ENCODE measurements around the gene VAV1. TPM values are rescaled to one million over a fixed set of nuclear protein-coding genes. Genes with fewer than 3 reads are reported as not detected.
A peak's percentile ranks its signal among the peaks of the same experiment; 100 is the strongest.

The VAV1 gene
- total and polyA plus RNA-seq, 9 of the 15 experiments (the other 6 are each of a cell fraction or from before 2014, with no cell fraction given), result 0.46 to 20.1 (median 11.1) TPM

DNA sequence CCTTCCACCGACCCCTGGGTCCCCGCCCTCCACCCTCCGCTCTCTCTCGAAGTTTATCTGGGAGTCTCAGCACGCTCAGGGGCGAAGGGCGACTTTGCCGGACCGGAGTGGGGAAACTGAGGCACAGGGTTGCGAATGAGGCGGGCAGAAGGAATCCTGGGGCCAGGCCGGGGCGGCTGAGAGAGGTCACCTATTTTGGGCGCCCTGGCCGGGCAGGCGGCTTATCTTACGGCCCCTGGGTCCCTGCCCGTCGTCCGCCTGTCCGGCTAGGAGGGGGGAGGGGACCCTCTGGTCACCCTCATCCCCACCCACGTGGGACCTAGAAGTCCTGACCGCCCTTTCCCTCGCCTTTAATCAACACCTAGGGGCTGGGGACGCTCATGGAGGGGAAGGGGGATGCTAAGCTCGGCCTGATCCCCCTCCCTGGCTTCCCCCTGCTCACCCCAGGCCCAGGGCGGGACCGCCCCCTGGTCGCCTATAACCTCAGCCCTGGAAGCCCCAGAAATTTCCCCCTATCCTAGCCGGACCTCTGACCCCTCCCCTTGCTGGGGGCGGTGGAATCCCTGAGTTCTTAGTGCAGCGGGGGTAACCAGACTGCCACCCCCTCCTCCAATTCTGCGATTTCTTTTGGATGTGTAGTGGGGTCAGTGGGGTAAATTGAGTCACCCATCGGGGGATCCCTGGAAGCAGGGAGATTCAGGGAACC lies 32.5 kb upstream of the VAV1 start (continued):
- no peak for TF ChIP-seq E4F1 (CRISPR knock-in tag; IDR thresholded peaks at IDR 0.05; ENCODE audit: borderline replicate concordance)
- no peak for TF ChIP-seq EHMT2 (IDR thresholded peaks at IDR 0.05)
- peak; percentile 24; the same call in 1 of the 2 replicates for TF ChIP-seq ATF7 (IDR thresholded peaks at IDR 0.05)
- no peak for TF ChIP-seq BHLHE40 (IDR thresholded peaks at IDR 0.05; ENCODE audit: low read length)
- no peak for TF ChIP-seq HLTF (IDR thresholded peaks at IDR 0.05)
- no peak for TF ChIP-seq MBD1 (CRISPR knock-in tag; IDR thresholded peaks at IDR 0.05)
- TF ChIP-seq, protein P1, sequence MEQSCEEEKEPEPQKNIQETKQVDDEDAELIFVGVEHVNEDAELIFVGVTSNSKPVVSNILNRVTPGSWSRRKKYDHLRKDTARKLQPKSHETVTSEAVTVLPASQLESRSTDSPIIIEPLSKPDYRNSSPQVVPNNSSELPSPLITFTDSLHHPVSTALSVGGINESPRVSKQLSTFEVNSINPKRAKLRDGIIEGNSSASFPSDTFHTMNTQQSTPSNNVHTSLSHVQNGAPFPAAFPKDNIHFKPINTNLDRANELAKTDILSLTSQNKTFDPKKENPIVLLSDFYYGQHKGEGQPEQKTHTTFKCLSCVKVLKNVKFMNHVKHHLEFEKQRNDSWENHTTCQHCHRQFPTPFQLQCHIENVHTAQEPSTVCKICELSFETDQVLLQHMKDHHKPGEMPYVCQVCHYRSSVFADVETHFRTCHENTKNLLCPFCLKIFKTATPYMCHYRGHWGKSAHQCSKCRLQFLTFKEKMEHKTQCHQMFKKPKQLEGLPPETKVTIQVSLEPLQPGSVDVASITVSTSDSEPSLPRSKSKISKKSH (CRISPR knock-in tag; IDR thresholded peaks at IDR 0.05), result no peak
- no peak for TF ChIP-seq TGIF2 (CRISPR knock-in tag; IDR thresholded peaks at IDR 0.05)
- no peak for TF ChIP-seq SP1 (CRISPR knock-in tag; IDR thresholded peaks at IDR 0.05)
- peak in 1 of 2 experiments; percentile 57; a peak in 1 of 4 replicates for TF ChIP-seq RCOR1 (IDR thresholded peaks at IDR 0.05; ENCODE audit: borderline replicate concordance in 1 of 2, low read depth in 2 of 2, low read length in 2 of 2)
- no peak for TF ChIP-seq CTCFL (IDR thresholded peaks at IDR 0.05; ENCODE audit: borderline replicate concordance, insufficient read depth, low read depth, low read length, poor library complexity, severe bottlenecking)
- peak in 1 of 2 experiments; percentile 25; a peak in 1 of 4 replicates for TF ChIP-seq KDM1A (IDR thresholded peaks at IDR 0.05)
- no peak for TF ChIP-seq CHD4 (IDR thresholded peaks at IDR 0.05; ENCODE audit: insufficient read depth, insufficient replicate concordance, low read depth, low read length, poor library complexity, severe bottlenecking)
- TF ChIP-seq, protein P2, sequence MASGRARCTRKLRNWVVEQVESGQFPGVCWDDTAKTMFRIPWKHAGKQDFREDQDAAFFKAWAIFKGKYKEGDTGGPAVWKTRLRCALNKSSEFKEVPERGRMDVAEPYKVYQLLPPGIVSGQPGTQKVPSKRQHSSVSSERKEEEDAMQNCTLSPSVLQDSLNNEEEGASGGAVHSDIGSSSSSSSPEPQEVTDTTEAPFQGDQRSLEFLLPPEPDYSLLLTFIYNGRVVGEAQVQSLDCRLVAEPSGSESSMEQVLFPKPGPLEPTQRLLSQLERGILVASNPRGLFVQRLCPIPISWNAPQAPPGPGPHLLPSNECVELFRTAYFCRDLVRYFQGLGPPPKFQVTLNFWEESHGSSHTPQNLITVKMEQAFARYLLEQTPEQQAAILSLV (tag; IDR thresholded peaks at IDR 0.05), result no peak
- TF ChIP-seq NFRKB (IDR thresholded peaks at IDR 0.05; ENCODE audit: low read depth), result no peak
- no peak for TF ChIP-seq MCM3 (IDR thresholded peaks at IDR 0.05)
- no peak for TF ChIP-seq ZNF134 (CRISPR knock-in tag; conservative IDR thresholded peaks at IDR 0.05)
- TF ChIP-seq ARID1B (IDR thresholded peaks at IDR 0.05), result peak; percentile 58
- no peak for TF ChIP-seq TEAD4 (IDR thresholded peaks at IDR 0.05; ENCODE audit: low read length)
- no peak for TF ChIP-seq TEAD4 (CRISPR knock-in tag; IDR thresholded peaks at IDR 0.05; ENCODE audit: borderline replicate concordance)
- no peak for TF ChIP-seq HMG20B (CRISPR knock-in tag; IDR thresholded peaks at IDR 0.05)

Measured in K562 (cell line).